HG03439 (cell line): ENCODE data around the gene PRR5.
A peak's percentile ranks its signal among the peaks of the same experiment; 100 is the strongest.
"Not testable (repeated sequence)": the region's sequence is repeated elsewhere in the genome, so short reads cannot be mapped to it uniquely, and the experiment has no call there.

Source experiments
- ATAC-seq: cut with Tn5 transposase; IDR thresholded peaks from one replicate; pipeline ENCODE4 v1.9.1; 2021; ENCODE audit warnings: mild to moderate bottlenecking, moderate library complexity; ENCODE audit not compliant: unreplicated experiment

Gene PRR5

GRCh38 chr22:44672632-44673031, 29.4 kb upstream of the PRR5 start:
- ATAC-seq = no peak

- no peak for ATAC-seq
Observed at GRCh38 chr22:44673406-44673805, 28.6 kb upstream of the PRR5 start.

- not testable (repeated sequence) for ATAC-seq
Observed at GRCh38 chr22:44676066-44676440, 26.0 kb upstream of the PRR5 start.

GRCh38 chr22:44676441-44677352, 25.3 kb upstream of the PRR5 start:
- no peak for ATAC-seq

DNA sequence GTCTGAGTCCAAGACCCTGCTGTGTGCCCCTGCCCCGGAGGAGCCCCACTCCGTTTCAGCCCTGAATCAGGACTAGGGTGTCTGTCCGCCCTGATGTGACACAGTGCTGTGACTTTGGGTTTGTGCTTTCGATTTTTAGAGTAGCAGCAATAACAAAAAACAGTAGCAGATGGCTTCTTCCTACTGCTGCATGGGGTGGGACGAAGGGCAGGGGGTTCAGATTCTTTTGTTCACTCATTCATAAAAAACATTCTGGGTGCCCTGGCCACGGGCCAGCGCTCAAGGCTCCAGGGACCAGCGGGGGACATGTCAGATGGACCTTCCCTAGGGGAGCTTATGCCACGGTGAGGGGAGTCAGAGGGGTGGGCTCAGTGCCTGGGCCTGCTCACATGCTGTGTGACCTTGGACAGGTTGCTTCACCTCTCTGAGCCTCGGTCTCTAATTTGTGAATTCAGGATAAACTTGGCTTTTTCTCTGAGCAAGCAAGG, 24.6 kb upstream of the PRR5 start:
- ATAC-seq = no peak

- ATAC-seq = no peak
Observed at GRCh38 chr22:44677871-44678555, 24.0 kb upstream of the PRR5 start.

DNA sequence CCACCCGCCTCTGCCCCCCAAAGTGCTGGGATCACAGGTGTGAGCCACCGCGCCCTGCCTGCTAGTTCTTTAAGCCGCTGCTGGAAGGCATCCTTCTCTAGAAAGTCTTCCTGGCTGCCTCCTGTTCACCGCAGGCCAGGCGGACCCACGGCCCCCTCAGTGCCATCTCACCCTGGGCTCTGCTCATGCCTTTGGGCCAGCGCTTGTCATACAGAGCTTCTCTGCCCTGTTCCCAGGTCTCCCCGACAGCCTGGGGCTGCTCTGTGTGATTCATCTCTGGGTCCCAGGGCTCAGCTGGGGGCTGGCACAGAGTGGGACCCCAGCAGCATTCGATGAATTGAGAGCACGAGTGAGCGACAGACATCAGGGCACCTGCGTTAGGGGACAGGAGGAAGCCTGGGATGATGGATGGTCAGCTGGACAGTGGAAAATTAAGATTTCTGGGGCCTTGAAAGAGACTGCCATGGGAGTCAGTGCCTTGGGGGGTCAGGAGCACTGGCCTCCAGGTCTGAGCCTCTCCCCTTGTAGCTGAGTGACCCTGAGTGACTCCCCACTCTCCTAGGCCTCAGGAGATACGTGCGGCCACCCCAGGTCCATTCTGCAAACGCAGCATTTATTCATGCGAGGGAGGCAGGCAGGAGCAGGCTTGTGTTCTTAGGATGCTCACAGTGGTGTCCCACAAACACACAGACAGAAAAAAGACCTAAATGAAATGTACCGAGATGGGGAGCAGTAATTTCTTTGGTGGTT, 23.3 kb upstream of the PRR5 start:
- no peak for ATAC-seq

DNA sequence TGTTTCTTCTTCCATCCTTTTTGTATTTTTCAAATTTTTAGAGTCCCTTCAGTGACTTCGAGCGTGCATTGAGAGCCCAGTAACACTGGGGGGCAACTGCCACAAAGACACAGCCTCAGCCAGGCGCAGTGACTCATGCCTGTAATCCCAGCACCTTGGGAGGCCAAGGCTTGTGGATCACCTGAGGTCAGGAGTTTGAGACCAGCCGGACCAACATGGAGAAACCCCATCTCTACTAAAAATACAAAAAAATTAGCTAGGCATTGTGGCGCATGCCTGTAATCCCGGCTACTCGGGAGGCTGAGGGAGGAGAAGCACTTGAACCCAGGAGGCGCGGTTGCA, 22.7 kb upstream of the PRR5 start:
- not testable (repeated sequence) for ATAC-seq

DNA sequence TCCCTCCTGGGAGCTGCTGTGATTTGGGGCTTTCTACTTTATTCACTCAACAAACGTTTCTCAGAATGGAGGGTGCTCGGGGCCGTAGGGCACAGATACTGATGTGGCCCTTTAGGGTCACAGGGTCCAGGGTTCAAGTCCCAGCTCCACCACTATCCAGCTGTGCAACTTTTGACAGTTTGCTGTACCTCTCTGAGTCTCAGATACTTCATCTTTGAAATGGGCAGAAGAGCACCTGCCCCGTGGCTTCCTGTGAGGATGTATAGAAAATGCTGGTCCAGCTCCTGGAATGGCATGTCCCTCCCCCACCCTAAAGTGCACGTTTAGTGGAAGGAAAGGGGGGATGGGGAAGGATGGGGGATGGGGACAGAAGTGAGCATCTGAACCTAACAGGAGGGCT, 21.9 kb upstream of the PRR5 start:
- ATAC-seq = no peak

- no peak for ATAC-seq
Observed at GRCh38 chr22:44680481-44680894, 21.5 kb upstream of the PRR5 start.

DNA sequence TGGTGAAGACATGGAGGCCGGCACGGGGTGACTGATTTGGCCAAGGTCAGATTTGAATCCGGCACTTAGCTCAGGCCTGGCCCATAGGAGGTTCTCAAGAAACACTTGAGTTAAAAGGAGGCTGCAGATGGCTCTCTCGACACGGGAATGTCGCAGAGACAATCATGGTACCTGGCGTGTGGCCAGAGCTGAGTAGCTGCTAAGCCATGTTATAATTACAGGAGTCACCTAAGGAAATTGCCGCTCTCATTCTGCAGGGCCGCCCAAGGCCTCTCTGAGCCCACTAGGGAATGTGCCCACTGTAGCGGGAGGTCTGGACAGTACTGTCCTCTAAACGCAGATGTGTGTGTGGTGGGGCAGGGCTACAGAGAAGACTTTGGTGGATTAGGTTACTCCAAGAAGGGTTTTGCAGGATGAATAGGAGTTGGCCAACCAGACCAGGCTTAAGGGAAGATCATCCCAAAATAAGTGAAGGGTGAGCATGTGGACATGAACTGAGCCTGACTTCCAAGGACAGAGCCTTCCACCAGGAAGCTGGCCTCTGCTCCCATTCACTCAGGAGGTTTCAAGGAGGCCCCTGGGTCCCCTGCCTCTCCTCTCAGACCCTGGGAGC, 19.3 kb upstream of the PRR5 start:
- no peak for ATAC-seq

- peak; percentile 40 for ATAC-seq
Observed at GRCh38 chr22:44683237-44683636, 18.8 kb upstream of the PRR5 start.

DNA sequence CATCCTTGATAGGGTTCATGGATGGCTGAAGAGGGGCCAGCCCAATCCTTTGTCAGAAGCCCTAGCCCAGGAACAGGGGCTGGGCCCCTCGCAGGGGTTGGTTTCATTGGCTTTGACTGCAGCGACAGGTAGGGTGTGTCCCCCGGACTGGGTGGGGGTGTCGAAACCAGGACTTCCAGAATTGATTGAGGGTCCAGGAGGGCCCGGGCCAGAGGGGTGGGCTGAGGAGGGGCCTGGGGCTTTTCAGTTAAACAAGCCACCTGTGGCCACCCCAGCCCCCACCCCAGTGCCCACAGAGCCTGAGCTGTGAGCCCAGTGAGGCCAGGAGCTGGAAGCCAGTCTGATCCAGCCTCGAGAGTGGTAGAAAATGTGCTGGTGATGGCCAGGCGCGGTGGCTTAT, 18.1 kb upstream of the PRR5 start:
- ATAC-seq = no peak

- peak; percentile 55 for ATAC-seq
Observed at GRCh38 chr22:44684506-44685383, 17.3 kb upstream of the PRR5 start.

DNA sequence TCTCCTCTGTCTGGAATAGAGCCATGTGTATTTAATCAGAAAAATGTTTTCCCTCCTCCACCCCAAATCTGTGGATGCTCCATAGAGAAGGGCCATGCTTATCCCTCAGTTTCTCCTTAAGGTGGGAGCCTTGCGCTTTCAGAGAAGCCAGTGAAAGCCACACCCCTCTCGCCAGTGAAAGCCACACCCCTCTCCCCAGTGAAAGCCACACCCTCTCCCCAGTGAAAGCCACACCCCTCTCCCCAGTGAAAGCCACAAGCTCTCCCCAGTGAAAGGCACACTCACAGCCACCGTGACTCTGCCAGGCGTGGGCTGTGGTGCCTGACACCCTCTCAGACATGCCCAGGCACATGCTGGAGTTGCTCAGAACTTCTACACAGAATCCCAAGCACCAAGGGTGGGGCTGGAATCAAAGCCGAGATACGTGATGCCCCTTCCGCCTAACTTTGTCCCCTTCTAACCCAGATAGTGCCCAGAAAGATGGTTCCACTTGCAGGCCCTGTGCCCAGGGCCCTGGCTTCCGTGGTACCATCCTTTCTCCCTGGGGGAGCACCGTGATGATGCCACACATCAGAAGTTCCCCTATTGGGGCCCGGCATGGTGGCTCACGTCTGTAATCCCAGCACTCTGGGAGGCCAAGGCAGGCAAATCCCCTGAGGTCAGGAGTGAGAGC, 16.5 kb upstream of the PRR5 start:
- ATAC-seq = peak; percentile 43

GRCh38 chr22:44686873-44687600, 15.0 kb upstream of the PRR5 start:
- ATAC-seq = no peak

DNA sequence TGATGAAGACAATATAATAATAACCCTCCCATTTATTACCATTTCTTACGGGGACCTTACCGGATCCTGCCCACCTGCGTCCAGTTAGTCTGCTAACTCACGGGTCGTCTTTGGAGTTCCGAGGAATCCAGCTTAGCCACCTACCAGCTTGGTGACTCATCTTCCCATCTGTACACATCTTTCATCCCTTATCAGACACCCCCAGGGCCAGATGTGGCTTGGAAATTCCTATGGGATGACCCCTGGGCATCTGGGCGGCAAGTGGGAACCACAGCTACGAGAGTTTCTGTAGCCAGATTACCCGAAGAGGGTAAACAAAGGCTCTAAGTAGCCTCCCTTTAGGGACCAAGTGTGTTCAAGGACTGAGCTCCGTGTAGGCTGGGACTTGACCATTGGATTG, 12.8 kb upstream of the PRR5 start:
- no peak for ATAC-seq

DNA sequence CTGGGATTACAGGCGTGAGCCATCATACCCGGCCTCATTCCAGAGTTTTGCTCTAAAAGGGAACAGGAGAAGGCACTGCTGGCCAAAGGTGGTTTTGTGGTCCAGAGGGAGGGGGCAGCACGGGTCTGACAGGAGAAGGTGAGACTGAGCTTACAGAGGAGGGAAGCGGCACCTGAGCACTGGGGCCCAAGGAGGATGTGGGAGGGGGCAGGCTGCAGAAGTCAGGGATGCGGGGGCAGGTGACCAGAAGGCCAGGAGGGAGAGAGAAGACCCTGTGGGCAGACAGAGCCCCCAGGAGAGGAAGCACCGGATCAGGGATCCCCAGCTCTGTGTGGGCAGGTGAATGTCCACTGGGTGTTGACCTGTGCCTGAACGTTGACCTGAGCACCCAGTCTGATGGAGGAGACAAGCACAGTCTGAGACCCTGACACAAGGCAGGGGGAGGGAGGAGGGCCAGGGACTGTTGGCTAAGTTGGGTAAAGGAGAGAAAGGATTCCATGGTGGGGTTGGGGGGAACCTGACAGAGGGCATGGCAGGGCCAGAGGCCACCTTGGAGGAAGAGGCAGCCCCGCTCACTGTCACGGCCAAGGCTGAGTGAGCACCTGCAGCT, 12.0 kb upstream of the PRR5 start:
- no peak for ATAC-seq
